Measurements from ENCODE around the gene TSPAN17. TPM values are rescaled to one million over a fixed set of nuclear protein-coding genes. Genes with fewer than 3 reads are reported as not detected.

Gene TSPAN17
- total RNA-seq, 1 experiment from 2014 or later: 126 TPM

- peak; percentile 18 for DNase-seq (ENCODE audit: low read depth)
- in situ Hi-C loops (cut with HindIII; ENCODE audit: low pct_unique_long_range_greater_than_20kb, low sequenced_read_pairs): no loop called here
Measured at GRCh38 chr5:176653401-176654385, 6.4 kb downstream of the TSPAN17 start.

DNA sequence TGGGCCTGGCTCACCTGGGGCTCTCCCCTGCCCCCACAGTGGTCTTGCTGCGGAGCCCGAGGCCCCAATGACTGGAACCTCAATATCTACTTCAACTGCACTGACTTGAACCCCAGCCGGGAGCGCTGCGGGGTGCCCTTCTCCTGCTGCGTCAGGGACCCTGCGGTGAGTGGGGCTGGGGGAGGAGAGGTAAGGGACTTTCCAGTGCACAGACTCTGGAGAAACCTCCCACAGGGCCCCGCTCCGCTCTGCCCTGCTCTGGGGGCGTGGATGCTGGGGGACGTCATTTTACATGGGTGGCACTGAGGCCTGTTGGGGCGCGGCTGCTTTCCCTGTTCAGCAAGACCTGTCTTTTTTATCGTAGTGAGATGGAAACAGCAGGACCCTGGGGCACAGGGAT, 7.6 kb downstream of the TSPAN17 start:
- DNase-seq (ENCODE audit: low read depth): no peak
- in situ Hi-C loops (cut with HindIII; ENCODE audit: low pct_unique_long_range_greater_than_20kb, low sequenced_read_pairs): no loop called here

DNA sequence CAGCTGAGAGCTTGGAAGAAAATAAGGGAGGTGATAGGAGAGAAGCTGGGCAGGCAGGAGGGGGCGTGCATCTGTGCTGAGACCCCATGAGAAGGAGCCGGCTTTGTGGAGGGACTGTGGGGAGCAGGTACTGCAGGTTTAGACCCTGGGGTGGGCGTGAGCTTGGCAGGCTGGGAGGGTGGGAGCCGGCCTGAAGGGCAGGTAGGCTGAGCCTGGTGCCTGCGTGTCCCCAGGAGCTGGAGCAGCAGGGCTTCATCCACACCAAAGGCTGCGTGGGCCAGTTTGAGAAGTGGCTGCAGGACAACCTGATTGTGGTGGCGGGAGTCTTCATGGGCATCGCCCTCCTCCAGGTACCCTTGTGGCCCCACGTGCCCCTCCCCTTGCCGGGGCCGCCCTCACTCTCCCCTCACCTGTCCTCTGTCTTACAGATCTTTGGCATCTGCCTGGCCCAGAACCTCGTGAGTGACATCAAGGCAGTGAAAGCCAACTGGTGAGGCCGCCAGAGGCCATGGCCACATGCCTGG, 9.2 kb downstream of the TSPAN17 start:
- in situ Hi-C loops (cut with HindIII; ENCODE audit: low pct_unique_long_range_greater_than_20kb, low sequenced_read_pairs): no loop called here
- DNase-seq (ENCODE audit: low read depth): no peak

- in situ Hi-C loops (cut with HindIII; ENCODE audit: low pct_unique_long_range_greater_than_20kb, low sequenced_read_pairs): no loop called here
- peak; percentile 41 for DNase-seq (ENCODE audit: low read depth)
Measured at GRCh38 chr5:176658007-176658599, 10.8 kb downstream of the TSPAN17 start.

DNA sequence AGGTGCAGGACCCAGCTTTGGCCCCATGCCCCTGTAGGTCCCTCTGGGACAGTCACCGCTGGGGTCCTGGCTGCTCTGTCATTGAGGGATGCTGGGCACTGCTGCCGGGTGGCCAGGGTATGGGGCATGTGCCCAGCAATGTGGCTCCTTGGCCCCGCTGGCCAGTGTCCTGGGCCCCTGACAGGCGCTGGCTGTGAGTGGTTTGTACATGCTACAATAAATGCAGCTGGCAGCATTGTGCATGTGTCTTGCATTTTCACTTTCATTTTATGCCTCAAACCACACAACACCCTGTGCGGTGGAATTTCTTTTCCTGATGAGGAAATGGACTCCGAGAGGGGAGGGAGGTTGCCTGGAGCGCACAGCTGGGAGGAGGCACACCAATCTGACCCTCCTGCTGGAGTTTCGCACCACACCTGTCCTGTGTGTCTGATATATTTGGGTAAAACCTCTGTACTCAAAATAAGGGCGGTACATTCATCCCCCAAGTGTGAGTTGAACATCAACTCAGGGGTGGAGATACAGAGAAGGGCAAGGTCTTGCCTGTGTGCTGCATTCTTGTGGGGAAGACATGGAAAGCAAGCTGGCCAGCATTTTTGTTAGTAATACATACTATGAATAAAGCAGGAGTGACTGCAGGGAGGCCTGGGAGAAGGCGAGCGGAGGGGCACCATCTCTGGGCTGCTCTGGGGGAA, 11.7 kb downstream of the TSPAN17 start:
- peak; percentile 22 for DNase-seq (ENCODE audit: low read depth)
- in situ Hi-C loops (cut with HindIII; ENCODE audit: low pct_unique_long_range_greater_than_20kb, low sequenced_read_pairs): no loop called here

GRCh38 chr5:176659512-176659839, 12.2 kb downstream of the TSPAN17 start:
- in situ Hi-C loops (cut with HindIII; ENCODE audit: low pct_unique_long_range_greater_than_20kb, low sequenced_read_pairs): no loop called here

GRCh38 chr5:176659860-176660461, 12.7 kb downstream of the TSPAN17 start:
- DNase-seq (ENCODE audit: low read depth): no peak
- in situ Hi-C loops (cut with HindIII; ENCODE audit: low pct_unique_long_range_greater_than_20kb, low sequenced_read_pairs): no loop called here

More at GRCh38 chr5:176659512-176659839, 12.2 kb downstream of the TSPAN17 start:
- no peak for DNase-seq (ENCODE audit: low read depth)

- DNase-seq (ENCODE audit: low read depth): no peak
- in situ Hi-C loops (cut with HindIII; ENCODE audit: low pct_unique_long_range_greater_than_20kb, low sequenced_read_pairs): no loop called here
Measured at GRCh38 chr5:176660530-176660859, 13.2 kb downstream of the TSPAN17 start.

DNA sequence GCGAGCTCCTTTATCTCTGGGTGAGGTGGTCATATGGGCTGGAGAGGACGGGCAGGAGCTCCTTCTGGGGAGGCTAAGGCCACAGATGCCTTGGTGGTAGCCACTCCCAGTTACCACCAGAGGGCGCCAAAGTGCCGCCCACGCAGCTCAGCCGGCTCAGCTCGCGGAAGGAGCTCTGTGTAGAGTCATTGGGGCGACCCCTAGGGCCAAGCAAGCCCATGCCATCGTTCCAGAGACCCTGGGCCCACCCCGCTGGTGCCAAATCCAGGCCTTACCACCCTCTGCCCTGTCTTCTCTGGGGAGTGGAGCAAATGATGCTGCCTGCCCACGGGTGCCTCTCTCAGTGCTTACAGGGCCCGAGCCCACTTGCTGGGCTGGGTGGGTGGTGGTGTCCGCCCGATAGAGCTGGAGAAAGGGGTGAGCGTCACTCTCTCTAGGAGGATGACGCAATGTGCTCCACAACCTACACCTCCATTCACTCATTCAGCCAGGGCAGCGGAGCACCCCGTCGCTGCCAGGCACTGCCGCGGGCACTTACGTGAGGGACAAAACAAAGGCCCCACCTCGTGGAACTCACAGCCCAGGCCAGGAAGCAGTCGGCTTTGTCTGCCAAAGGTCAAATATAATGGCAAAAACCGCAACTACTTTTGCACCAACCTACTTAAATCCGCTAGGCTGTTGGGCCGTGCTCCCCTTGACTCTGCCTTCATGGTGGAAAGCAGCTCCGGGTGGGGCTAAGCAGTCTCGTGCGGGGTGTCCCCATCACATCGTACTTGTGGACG, 13.8 kb downstream of the TSPAN17 start:
- peak; percentile 66 for DNase-seq (ENCODE audit: low read depth)

DNA sequence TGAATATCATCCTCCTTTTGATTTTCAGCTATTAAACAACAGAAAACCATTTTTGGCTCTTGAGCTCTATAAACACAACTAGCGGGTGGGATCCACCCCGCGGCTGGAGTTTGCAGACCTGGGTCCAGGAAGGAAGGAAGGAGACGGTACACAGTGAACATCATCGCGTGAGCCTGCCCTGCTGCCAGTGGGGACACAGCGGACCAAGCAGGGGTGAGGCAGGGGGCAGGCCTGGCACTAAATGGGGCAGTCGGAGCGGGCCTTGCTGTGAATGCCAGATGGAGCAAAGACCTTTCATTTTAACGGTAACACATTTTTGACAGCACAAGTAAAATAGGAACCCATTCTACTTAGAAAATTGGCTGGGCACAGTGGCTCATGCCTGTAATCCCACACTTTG, 14.4 kb downstream of the TSPAN17 start:
- in situ Hi-C loops (cut with HindIII; ENCODE audit: low pct_unique_long_range_greater_than_20kb, low sequenced_read_pairs): no loop called here
- no peak for DNase-seq (ENCODE audit: low read depth)

More for the DNA sequence above, 13.8 kb downstream of the TSPAN17 start:
- in situ Hi-C loops (cut with HindIII; ENCODE audit: low pct_unique_long_range_greater_than_20kb, low sequenced_read_pairs): no loop called here

- in situ Hi-C loops (cut with HindIII; ENCODE audit: low pct_unique_long_range_greater_than_20kb, low sequenced_read_pairs): no loop called here
- DNase-seq (ENCODE audit: low read depth): no peak
Measured at GRCh38 chr5:176662371-176663333, 15.4 kb downstream of the TSPAN17 start.

DNA sequence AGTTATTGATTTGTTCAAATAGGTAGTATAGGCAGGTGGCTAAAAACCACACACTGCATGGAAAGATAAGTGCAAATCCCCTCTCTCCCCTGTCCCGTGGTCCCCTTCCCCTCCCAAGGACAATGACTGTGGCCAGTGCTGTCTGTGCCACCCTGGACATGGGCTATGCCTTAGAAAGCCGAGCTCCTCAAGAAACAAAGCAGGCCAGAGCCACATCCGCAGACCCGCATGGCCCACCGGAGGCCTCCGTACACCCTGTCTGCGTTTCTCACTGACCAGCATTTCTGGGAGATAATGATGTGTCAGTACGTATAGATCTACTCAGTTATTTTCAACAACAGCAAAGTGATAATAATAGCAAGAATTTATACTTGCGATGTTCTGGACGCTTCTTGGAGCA, 16.3 kb downstream of the TSPAN17 start:
- DNase-seq (ENCODE audit: low read depth): no peak
- in situ Hi-C loops (cut with HindIII; ENCODE audit: low pct_unique_long_range_greater_than_20kb, low sequenced_read_pairs): no loop called here

GRCh38 chr5:176664479-176664878, 17.2 kb downstream of the TSPAN17 start:
- DNase-seq (ENCODE audit: low read depth): no peak
- in situ Hi-C loops (cut with HindIII; ENCODE audit: low pct_unique_long_range_greater_than_20kb, low sequenced_read_pairs): no loop called here

DNA sequence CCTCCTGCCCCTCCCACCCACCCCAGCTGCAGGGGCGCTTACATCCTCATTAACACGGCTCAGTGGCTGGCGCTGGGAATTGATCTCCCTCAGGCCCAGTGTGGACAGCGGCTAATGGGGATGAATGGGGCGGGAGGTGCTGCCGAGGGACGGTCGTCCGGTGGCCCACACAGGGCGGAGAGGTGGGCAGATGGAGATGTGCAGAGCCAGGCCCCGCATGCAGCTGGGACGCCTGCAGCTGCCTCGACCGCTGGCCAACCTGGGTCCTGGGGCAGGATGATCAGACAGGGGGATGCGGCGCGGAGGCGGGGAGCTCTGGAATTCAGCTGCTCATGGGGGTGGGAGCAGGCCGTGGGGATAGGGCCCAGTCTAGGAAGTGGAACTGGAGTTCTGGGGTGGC, 17.6 kb downstream of the TSPAN17 start:
- no peak for DNase-seq (ENCODE audit: low read depth)
- in situ Hi-C loops (cut with HindIII; ENCODE audit: low pct_unique_long_range_greater_than_20kb, low sequenced_read_pairs): no loop called here

DNA sequence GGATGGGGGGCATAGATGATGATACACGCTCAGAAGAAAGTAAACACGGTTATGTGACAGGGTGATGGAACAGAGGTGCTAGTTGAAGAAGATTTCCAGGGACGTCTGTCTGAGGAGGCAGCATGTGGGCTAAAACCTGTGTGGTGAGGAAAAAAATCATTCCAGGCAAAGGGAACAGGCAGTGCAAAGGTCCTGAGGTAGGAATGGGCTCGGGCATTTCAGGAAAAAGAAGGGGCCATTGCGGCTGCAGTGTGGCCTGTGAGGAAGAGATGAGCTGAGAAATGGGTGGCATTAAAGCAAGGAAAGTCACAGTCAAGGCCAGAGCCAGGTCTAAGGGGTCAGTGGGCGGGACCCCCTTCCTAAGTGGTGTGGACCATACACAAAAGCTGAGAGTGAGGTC, 18.2 kb downstream of the TSPAN17 start:
- in situ Hi-C loops (cut with HindIII; ENCODE audit: low pct_unique_long_range_greater_than_20kb, low sequenced_read_pairs): no loop called here

DNA sequence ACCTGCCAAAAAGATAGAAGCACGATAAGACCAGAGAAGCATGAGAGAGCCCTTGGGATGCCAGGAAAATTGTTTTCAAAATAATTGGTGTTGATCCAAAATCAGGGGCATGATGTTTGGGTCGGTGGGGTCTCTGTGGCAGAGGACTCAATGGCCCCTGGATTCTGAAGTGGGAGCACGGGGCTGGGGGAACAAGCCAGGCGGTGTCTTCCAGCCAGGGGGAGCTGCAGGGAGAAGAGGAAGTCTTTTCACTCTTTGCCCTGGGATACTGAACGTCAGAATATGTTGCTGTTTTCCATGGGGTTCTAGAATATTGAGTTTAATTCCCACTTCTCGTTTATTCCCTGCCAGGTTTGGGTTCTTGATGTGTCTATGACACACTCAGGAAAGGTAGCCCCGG, 20.4 kb downstream of the TSPAN17 start:
- in situ Hi-C loops (cut with HindIII; ENCODE audit: low pct_unique_long_range_greater_than_20kb, low sequenced_read_pairs): no loop called here
- DNase-seq (ENCODE audit: low read depth): no peak

More for the DNA sequence above, 18.2 kb downstream of the TSPAN17 start:
- no peak for DNase-seq (ENCODE audit: low read depth)

DNA sequence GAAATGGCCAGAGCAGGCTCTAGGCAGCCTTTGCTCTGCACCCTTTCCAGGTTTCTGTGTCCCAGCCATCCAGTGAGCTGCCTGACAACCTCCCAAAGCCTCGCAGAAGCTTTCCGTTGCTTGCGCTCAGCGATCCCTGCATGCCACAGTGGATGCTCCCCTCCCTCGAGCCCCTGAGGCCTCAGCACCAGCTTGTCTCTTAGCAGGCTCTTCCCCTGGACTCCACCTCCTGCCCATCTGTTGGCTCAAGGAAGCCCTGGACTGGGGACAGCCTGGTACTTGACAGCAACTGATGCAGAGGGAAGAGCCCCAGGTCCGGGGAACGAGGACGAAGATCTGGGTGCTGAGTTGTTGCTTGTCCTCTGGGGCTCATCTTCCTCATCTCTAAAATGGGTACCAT, 23.2 kb downstream of the TSPAN17 start:
- no peak for DNase-seq (ENCODE audit: low read depth)
- in situ Hi-C loops (cut with HindIII; ENCODE audit: low pct_unique_long_range_greater_than_20kb, low sequenced_read_pairs): no loop called here
